SH-SY5Y (cell line): Measurements from ENCODE around the gene TMEM231.

Source experiments
- GATA2 ChIP-seq: IDR thresholded peaks from 2 replicates; pipeline ENCODE4 v1.6.1; 2011; ENCODE audit warnings: mild to moderate bottlenecking, low read depth, low read length
- GATA3 ChIP-seq: IDR thresholded peaks from 2 replicates; pipeline ENCODE4 v1.6.1; 2011; ENCODE audit warnings: low read depth, mild to moderate bottlenecking, low read length, moderate library complexity

DNA sequence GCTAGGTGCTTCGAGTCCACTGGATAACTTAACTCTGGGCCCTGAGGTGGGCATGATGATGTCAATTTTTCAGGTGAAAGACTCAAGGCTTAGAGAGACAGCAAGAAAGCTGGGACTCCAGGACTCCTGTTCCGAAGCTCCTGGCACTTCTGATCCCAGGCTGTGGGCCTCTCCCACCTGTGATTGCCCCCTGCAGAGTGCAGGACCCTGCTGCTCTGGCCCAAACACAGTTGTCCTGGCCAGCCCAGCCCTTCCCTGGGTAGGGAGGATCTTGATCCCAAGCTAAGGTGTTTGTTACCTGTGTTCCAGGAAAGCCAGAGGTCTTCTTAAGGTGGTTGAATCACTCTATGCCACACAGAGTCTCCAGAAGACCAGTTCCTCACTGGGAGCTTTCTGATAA lies 23.3 kb downstream of the TMEM231 start:
- TF ChIP-seq GATA2 (no peak), GATA3 (no peak)
